ENCODE measurements around the gene MYO1E.
"Not testable (repeated sequence)": the region's sequence is repeated elsewhere in the genome, so short reads cannot be mapped to it uniquely, and the experiment has no call there.

MYO1E gene

GRCh38 chr15:59372352-59373211 lies at the start of gene MYO1E:
Gene MYO1E, minus strand, starts transcription at chr15:59372871. Its CDS starts 371 bp downstream, at chr15:59372500.
- peak; percentile 28 to 50 for DNase-seq

DNA sequence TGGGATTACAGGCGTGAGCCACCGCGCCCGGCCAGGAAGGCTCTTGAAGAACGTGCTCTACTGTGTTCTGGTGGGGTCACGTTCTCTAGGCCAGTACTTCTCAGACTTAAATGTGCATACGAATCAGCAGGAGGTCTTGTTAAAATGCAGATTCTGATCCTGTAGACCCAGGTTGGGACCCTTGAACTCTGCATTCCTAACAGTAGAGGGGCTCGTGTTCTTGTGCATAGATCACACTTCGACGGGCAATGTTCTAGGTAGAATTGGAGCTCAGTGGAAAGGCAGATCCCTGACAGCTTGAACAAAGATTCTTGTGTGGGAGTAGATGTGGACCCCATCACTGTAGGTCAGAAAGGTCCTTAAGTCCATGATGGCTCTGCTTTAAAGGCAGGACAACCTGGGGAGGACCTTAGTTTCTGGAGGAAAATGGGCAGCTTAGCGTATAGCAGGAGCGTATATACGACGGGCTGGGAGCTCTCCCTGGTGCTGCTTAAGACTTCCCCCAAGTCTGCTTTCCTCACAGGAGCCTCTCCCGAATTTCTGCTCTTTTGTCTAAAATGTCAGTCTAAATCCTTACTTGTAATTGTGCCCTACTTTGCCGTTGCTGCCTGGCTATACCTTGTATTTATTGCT lies 48.4 kb upstream of the MYO1E start:
- no peak for DNase-seq

DNA sequence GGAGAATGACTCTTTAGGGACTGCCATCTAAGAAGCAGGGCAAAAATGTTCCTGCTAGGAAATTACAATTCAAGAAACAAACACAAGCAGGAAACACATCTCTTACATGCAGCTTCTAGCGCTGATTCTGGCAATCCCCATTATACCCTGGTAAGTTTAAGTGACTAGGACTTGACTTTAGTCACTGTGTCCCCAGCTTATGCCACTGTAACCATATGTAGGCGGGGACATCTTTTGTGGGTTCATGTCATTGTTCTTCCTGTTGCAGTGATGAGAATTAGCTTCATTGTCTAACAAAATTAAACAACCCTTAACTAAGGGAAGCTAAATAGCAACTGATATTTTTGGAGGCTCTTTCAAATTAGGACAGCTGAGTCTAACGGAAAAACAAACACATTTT lies 47.4 kb upstream of the MYO1E start:
- DNase-seq, result no peak

GRCh38 chr15:59419170-59419569 lies 46.5 kb upstream of the MYO1E start:
- DNase-seq, result no peak

- no peak for DNase-seq
Measured at GRCh38 chr15:59416816-59417215, 44.1 kb upstream of the MYO1E start.

DNA sequence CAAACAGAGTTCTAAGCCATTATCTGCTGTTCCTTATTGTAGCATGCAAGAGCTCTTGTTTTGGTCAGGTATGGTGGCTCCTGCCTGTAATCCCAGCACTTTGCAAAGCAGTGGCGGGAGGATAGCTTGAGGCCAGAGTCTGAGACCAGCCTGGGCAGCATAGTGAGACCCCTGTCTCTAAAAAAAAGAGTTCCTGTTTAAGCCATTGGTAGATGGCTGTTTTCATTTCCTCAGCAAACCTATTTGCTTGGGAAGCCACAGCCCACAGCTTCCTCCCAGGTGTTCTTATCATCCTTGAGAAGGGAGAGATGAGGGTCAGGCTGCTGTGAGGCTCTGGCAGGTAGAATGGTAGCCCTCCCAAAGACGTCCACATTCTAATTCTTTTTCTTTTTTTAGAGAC lies 40.9 kb upstream of the MYO1E start:
- DNase-seq, result no peak

- DNase-seq, result no peak
Measured at GRCh38 chr15:59410391-59410896, 37.8 kb upstream of the MYO1E start.

GRCh38 chr15:59407946-59408345 lies 35.3 kb upstream of the MYO1E start:
- DNase-seq, result no peak

DNA sequence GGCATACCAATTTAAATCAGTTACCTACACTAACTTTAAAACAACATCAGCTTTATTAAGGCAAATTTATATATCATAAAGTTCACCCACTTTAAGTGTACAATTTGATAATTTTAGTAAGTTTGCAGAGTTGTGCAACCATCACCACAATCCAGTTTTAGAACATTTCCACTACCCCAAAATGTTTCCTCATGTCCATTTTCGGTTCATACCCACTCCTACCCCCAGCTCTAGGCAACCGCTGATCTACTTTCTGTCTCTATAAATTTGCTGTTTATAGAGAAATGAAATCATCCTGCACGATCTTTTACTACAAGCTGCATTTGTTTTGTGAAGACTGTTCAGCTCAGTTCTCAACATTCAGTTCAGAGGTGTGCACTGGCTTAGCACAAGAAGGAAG lies 33.8 kb upstream of the MYO1E start:
- no peak for DNase-seq

GRCh38 chr15:59405079-59405478 lies 32.4 kb upstream of the MYO1E start:
- no peak for DNase-seq

GRCh38 chr15:59401824-59402569 lies 29.3 kb upstream of the MYO1E start:
- DNase-seq, result no peak

- not testable (repeated sequence) for DNase-seq
Measured at GRCh38 chr15:59401051-59401823, 28.6 kb upstream of the MYO1E start.

DNA sequence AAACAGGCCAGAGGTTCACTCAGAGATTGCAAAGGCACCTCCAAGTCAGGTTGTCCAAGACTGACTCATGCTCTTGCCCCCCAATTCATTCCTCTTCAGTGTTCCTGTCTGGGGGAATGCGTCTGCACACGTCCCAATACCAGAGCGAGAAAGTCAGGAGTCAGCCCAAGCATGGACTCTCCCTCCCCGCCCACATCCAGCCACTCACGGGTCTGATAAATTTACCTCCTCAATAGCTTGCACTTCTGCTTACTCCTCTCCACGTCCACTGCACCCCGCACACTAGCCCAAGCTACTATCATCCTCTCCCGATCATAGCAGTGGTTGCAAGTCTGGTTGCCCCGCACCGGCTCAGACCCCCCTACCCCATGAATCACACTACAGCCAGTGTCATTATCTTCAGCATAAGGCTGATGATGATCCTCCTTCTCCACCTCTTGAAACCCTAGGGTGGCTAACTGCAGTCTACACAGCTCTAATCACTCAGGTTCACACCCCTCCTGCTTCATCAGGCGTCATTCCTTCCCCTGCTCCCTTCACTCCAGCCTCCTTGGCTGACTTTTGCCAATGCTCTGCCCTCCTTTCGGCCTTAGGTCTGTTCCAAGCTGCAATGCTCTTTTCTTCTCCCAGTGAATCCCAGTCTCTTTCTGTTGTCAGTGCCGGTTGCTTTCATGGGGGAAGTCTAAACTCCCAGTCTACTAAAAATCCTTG lies 27.6 kb upstream of the MYO1E start:
- DNase-seq, result no peak

DNA sequence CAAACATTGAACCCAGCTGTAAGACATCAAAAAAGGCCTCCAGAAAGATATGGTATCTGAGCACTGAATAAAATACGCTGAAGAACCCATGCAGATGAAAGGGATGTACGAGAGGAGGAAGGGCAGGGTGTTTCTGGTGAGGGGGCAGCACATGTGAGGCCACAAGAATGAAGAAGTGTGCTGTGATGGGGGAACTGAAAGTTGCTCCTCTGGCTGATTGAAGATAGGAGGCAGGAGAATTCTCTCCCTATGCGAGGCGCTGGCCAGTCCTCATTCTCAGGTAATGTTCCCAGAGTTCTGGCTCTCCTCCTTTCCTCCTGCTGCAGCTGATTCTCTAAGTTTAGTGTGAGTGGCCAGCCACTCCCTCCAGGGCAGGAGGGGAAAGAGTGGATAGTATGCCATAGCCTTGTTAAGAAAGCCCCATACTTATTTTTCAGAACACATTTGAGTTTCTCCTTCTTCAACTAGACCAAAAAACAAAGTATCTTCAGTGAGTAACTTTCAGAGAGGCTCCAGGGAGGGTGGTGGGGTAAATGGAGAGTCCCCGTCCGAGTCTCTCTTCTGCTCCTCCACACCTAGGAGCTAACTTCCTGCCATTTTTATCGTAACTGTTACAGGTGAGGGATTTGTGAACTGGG lies 26.9 kb upstream of the MYO1E start:
- no peak for DNase-seq

DNA sequence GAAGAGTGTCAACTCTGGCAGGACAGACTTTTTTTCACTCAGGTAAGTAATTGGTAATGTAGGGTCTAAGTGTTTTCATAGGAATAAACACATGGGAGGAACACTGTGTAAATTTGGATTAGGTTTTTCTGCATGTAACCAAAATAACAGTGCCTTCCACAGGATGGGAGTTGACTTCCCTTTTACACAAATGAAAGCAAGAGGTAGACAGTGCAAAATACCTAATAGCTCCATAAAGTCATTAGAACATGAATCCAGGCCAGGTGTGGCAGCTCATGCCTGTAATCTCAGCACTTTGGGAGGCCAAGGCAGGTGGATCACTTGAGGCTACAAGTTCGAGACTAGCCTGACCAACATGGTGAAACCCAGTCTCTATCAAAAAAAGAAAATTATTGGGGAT lies 25.5 kb upstream of the MYO1E start:
- no peak for DNase-seq

DNA sequence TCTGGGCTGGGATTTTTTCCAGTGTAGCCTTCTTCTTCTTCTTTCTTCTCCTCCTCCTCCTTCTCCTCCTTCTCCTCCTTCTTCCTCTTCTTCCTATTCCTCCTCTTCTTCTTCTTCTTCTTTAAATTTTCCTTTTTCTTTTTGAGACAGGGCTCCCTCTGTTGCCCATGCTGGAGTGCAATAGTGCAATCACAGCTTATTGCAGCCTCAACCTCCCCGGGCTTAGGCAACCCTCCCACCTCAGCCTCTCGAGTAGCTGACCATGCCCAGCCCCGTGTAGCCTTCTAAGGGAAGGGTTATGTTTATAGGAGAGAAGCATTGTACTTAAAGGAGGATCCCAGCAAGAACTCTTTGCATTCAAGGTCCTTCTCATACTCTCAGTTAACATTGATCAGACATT lies 24.0 kb upstream of the MYO1E start:
- no peak for DNase-seq

DNA sequence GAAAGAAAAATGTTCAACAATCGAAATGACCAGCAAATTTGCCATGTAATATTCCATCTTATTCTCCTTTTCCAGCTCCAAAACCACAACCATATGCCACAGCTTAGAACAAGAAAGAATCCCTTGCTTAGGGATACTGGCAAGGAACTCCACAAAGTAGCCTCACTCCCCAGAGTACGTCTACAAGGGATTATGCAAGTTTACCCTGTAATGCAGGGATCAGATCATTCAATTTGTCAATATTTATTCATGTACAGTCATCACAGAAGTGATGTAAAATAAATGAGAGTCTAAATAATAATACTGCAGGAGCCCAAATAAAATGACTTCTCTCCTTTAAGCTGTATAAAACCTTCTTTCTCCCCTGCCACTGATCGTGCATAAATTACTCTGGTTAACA lies 23.5 kb upstream of the MYO1E start:
- no peak for DNase-seq

DNA sequence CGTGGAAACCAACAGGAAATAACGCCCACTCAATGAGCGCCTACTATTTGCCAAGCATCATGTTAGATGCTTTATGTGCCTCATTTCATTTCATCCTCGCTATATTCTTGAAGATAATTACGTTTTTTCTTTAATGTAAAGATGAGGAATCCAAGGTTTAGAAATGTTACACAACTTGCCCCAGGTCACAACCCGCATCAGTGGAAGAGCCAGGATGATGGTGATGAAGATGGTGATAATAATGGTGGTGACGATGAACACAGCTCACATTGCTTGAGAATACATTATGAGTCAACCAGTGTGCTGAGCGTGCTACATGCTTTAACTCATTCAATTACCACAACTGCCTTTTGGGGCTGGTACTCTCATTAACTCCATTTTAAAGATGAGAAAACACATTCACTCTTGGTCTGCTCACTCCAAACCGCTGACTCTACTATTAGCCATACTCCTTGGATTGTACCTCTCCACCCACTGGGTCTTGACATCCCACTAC lies 21.5 kb upstream of the MYO1E start:
- DNase-seq, result no peak

DNA sequence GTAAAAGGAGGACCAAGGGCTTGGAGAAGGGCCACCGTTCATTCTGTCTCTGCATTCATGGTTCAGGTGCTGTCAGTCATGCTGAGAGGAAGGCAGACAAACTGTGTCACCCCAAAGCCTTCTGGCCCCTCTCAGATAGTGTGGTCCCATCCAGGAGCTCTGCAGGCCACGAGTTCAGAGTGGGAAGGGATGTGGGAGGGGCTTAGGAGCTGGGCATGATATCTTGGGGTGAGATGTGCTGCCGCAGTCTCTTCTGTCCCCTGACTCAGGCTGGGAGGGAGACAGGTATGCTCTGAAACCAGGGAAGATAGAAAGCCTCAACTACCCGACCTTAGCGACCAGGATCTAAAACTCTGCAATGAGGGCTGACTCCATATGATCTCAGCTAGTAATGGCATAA lies 19.6 kb upstream of the MYO1E start:
- DNase-seq, result no peak

DNA sequence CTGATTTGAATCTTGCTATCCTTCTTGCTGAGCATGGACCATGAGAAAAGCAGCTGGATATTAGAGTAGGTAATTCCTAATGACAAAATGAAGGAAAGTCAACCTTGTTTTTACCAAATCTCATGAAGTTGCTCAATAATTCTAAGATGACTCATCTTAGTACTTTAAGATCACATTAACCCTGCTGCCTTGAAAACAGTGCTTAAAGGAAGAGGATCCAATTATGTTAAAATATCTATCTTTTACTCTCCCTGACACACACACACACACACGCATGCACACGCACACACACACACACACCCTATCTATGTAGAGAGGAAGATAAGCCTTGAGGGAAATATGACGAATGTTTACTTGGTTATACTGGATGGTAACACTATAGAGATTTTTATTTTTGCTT lies 16.0 kb upstream of the MYO1E start:
- DNase-seq, result no peak

DNA sequence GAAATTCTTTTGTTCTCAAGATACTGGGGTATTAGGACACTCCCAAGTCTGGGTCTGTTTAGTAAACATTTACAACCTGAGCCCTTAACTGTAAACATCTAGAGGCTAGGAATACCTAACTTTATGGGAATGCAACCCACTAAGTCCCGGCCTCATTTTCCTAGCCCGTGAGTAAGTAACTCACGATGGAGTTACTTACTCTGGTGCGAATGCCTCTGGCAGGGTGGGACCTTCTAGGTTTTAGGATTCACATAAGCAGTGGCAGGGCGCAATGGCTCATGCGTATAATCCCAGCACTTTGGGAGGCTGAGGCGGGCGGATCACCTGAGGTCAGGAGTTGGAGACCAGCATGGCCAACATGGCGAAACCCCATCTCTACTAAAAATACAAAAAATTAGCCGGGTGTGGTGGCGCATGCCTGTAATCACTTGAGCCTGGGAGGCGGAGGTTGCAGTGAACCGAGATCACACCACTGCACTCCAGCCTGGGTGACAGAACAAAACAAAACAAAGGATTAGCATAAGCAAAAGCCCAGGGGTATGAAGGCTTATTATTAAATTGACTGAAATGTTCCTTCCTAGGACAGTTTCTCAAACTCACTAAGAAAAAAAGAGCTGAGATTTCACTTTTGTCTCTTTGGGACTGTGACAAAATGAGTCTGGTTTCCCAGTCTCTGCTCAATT lies 14.7 kb upstream of the MYO1E start:
- DNase-seq, result not testable (repeated sequence)
